IPS-15b (cell line): ENCODE measurements around the gene CKMT2.

Experiments used
- H3K27me3 ChIP-seq: one replicate; pipeline ENCODE4 v1.6.1; 2013; ENCODE audit warnings: low read length; ENCODE audit not compliant: control insufficient read depth, insufficient read depth
- H3K36me3 ChIP-seq: one replicate; pipeline ENCODE4 v1.6.1; 2013; ENCODE audit warnings: low read length; ENCODE audit not compliant: control insufficient read depth, insufficient read depth
- H3K4me1 ChIP-seq: one replicate; pipeline ENCODE4 v1.6.1; 2013; ENCODE audit warnings: mild to moderate bottlenecking, low read length; ENCODE audit not compliant: control insufficient read depth, insufficient read depth
- H3K4me3 ChIP-seq: one replicate; pipeline ENCODE4 v1.5.1; 2013; ENCODE audit warnings: low read depth, low read length
- H3K9ac ChIP-seq: one replicate; pipeline ENCODE4 v1.6.1; 2013; ENCODE audit warnings: low read depth, mild to moderate bottlenecking, low read length
- H3K9me3 ChIP-seq: one replicate; pipeline ENCODE4 v1.6.1; 2013; ENCODE audit warnings: mild to moderate bottlenecking, low read length; ENCODE audit not compliant: control insufficient read depth, insufficient read depth

Gene CKMT2

GRCh38 chr5:81241001-81241400 lies 7.9 kb downstream of the CKMT2 start:
- no peaks in the 10 kb centered on the region for H3K27me3 ChIP-seq
- H3K9ac ChIP-seq, result no peak overlapping the region
- no peaks in the 10 kb centered on the region for H3K9me3 ChIP-seq
- H3K4me1 ChIP-seq, result no peaks in the 10 kb centered on the region
- H3K36me3 ChIP-seq, result no peaks in the 10 kb centered on the region
- no peak overlapping the region for H3K4me3 ChIP-seq

- Histone ChIP-seq H3K9ac (no peak overlapping the region), H3K4me1 (no peaks in the 10 kb centered on the region), H3K36me3 (no peaks in the 10 kb centered on the region), H3K4me3 (no peak overlapping the region), H3K9me3 (no peaks in the 10 kb centered on the region), H3K27me3 (no peaks in the 10 kb centered on the region)
Measured at GRCh38 chr5:81241961-81242648, 9.0 kb downstream of the CKMT2 start.

- H3K27me3 ChIP-seq, result no peaks in the 10 kb centered on the region
- H3K9me3 ChIP-seq, result no peaks in the 10 kb centered on the region
- no peak overlapping the region for H3K9ac ChIP-seq
- no peak overlapping the region for H3K4me3 ChIP-seq
- H3K36me3 ChIP-seq, result no peaks in the 10 kb centered on the region
- H3K4me1 ChIP-seq, result no peaks in the 10 kb centered on the region
Measured at GRCh38 chr5:81242906-81243436, 9.8 kb downstream of the CKMT2 start.

DNA sequence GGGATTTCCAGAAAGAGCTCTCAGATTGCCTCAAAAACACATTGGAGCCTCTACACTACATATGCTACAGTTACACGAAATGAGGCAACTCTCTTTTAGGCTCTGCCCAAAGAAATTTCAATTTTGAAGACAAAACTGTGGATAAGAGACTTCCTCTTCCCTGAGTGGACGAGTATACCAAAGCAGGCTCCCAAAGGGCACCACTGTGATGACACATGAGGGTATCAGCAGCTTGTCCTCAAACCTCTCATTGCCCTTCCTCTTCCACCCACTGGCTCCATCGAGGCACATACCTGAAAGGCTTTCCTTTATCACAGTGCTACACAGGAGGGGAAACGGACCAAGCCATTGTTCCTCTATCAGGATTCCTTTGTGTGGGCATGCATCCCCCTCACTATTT lies 11.3 kb downstream of the CKMT2 start:
- Histone ChIP-seq H3K27me3 (no peaks in the 10 kb centered on the region), H3K4me3 (no peak overlapping the region), H3K9me3 (no peaks in the 10 kb centered on the region), H3K36me3 (no peaks in the 10 kb centered on the region), H3K9ac (no peak overlapping the region), H3K4me1 (no peaks in the 10 kb centered on the region)

DNA sequence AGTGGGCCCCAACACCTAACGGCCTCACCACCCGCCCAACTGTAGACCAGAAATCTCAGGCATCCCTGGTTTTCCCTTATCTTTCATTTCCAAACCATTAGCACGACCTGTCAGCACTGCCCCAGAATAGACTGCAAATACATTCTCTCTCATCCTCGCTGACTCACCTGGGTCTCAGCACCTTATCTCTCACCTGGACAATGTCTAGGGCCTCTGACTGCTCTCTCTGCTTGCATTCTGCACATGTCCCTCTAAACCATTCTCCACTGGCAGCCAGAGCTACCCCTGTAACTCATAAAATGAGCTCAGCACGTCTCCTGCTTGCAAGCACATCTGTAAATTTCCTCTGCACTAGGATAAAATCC lies 12.7 kb downstream of the CKMT2 start:
- no peaks in the 10 kb centered on the region for H3K4me1 ChIP-seq
- H3K9me3 ChIP-seq, result no peaks in the 10 kb centered on the region
- no peaks in the 10 kb centered on the region for H3K36me3 ChIP-seq
- no peaks in the 10 kb centered on the region for H3K27me3 ChIP-seq
- no peak overlapping the region for H3K9ac ChIP-seq
- H3K4me3 ChIP-seq, result no peak overlapping the region

DNA sequence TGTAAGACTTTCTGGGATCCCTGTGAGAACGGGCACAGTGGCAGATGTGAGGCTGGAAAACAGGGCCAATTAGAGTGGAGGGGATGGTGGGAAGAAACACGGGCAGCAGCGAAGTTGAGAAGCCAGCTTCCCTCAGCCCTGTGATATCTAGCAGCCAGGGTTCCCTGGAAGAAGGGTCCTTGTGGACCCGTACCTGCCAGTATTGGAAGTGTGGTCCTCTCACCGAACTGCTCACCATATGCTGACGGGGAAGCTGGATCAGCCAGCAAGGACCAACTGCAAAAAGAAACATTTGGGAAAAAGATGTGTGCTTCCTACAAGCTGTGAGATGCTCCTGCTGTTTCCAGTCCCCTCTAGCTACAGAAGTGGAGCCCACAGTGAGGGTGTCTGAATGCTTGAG lies 13.6 kb downstream of the CKMT2 start:
- Histone ChIP-seq H3K9me3 (no peaks in the 10 kb centered on the region), H3K27me3 (no peaks in the 10 kb centered on the region), H3K36me3 (no peaks in the 10 kb centered on the region), H3K4me3 (no peak overlapping the region), H3K9ac (no peak overlapping the region), H3K4me1 (no peaks in the 10 kb centered on the region)

DNA sequence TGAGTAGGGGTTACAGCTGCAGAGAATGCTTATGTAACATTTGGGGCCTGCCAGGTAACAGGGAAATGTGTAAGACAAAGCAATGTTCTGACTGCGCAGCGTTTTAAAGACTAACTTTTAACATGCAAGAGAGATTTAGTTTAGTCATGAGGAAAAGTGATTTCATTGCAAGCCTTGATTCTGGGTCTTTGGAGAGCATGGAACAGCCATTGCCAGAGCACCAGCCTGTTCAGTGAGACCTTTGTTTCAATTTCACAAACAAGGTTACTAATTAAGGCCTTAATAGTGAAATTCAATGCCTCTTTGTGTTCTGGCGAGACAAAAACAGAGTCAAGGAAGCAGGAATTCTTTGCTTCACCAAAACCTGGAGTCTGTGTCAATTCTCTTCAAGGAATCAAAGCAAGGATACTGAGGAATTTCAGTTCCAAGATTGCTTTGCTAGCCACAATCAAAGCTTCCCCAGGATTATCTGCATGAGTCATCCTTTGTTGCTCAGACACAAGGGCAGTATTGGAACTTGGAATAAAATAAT lies 14.4 kb downstream of the CKMT2 start:
- Histone ChIP-seq H3K27me3 (no peaks in the 10 kb centered on the region), H3K9me3 (no peaks in the 10 kb centered on the region), H3K4me3 (no peak overlapping the region), H3K9ac (peak overlapping the region; percentile 8), H3K36me3 (peaks cover under 1% of the 10 kb centered on the region), H3K4me1 (no peaks in the 10 kb centered on the region)

GRCh38 chr5:81249240-81249639 lies 16.1 kb downstream of the CKMT2 start:
- H3K4me3 ChIP-seq, result no peak overlapping the region
- H3K36me3 ChIP-seq, result peaks cover 3% of the 10 kb centered on the region
- H3K4me1 ChIP-seq, result no peaks in the 10 kb centered on the region
- H3K9ac ChIP-seq, result no peak overlapping the region
- no peaks in the 10 kb centered on the region for H3K9me3 ChIP-seq
- H3K27me3 ChIP-seq, result no peaks in the 10 kb centered on the region

- H3K27me3 ChIP-seq, result no peaks in the 10 kb centered on the region
- no peak overlapping the region for H3K9ac ChIP-seq
- no peaks in the 10 kb centered on the region for H3K4me1 ChIP-seq
- peaks cover 3% of the 10 kb centered on the region for H3K36me3 ChIP-seq
- no peaks in the 10 kb centered on the region for H3K9me3 ChIP-seq
- no peak overlapping the region for H3K4me3 ChIP-seq
Measured at GRCh38 chr5:81250004-81250403, 16.9 kb downstream of the CKMT2 start.

DNA sequence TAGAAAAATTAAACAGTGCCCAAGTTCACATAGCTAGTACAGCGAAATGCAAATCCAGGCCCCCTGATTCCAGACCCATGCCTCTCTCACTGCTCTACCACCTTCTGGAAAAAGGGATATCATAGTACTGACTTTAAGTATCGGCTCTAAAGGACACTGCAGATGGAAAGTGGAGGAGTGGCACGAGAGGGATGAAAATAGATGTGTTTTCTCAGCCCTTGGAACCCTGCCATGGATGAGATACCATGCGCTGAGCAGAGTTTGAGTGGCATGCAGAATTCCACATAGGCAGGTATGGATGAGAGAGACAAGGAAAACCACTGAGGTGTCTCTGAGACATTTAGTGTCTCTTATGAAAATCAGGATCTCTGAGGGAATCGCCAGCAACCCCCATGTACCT lies 18.8 kb downstream of the CKMT2 start:
- no peaks in the 10 kb centered on the region for H3K27me3 ChIP-seq
- no peak overlapping the region for H3K9ac ChIP-seq
- H3K4me1 ChIP-seq, result no peaks in the 10 kb centered on the region
- no peaks in the 10 kb centered on the region for H3K9me3 ChIP-seq
- no peak overlapping the region for H3K4me3 ChIP-seq
- H3K36me3 ChIP-seq, result peaks cover 3% of the 10 kb centered on the region

- H3K27me3 ChIP-seq, result no peaks in the 10 kb centered on the region
- no peaks in the 10 kb centered on the region for H3K4me1 ChIP-seq
- H3K4me3 ChIP-seq, result no peak overlapping the region
- no peak overlapping the region for H3K9ac ChIP-seq
- no peaks in the 10 kb centered on the region for H3K9me3 ChIP-seq
- peaks cover 3% of the 10 kb centered on the region for H3K36me3 ChIP-seq
Measured at GRCh38 chr5:81252904-81253303, 19.8 kb downstream of the CKMT2 start.

GRCh38 chr5:81253875-81254274 lies 20.8 kb downstream of the CKMT2 start:
- Histone ChIP-seq H3K27me3 (no peaks in the 10 kb centered on the region), H3K36me3 (peaks cover 3% of the 10 kb centered on the region), H3K9me3 (no peaks in the 10 kb centered on the region)

More at GRCh38 chr5:81253875-81254274, 20.8 kb downstream of the CKMT2 start:
- H3K4me1 ChIP-seq, result no peaks in the 10 kb centered on the region
- no peak overlapping the region for H3K9ac ChIP-seq
- no peak overlapping the region for H3K4me3 ChIP-seq
